ENCODE results near the gene CPE.
A peak's percentile ranks its signal among the peaks of the same experiment; 100 is the strongest.
"Not testable (repeated sequence)": the region's sequence is repeated elsewhere in the genome, so short reads cannot be mapped to it uniquely, and the experiment has no call there.

Gene CPE

GRCh38 chr4:165464376-165464775 is 85.6 kb downstream of the CPE start:
- DNase-seq (ENCODE audit: low read depth in 2 of 2), result no peak

DNA sequence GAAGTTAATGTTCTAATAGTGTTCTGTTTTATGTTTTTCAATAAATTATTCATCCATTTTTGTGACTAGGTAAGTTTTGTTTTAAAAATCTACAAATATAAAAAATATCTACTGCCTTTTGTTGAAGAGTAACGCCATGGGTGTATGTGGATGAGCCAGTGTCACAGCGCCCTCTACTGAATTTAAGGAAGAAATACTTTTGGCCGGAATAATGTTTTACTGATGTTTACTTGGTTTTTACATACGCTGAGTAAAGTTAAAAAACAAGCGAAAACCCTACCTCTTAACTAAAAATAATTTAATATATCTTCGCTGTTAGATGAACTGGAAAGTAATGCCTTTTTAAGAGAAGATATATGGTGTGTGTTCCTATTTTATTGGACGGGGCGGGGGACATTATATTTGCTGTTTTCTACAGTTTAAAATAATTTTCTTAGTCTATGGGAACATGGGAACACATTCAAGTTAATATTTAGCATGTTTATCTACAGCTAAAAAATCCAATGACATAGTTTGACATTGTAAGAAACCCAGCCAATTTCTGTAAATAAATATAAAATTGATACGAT is 86.1 kb downstream of the CPE start:
- DNase-seq (ENCODE audit: low read depth in 2 of 2), result no peak

DNA sequence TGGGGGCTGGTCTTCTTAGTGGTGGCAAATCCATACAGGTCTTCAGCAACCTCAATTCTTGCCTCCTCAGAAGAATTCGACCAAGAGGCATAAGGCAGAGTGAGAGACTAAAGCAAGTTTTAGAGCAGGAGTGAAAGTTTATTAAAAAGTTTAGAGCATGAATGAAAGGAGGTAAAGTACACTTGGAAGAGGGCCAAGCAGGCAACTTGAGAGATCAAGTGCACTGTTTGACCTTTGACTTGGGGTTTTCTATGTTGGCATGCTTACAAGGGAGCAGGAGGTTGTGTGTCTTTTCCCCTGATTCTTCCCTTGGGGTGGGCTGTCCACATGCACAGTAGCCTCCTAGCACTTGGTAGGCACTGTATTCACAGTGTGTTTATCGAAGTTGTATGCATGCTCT is 91.2 kb downstream of the CPE start:
- no peak for DNase-seq (ENCODE audit: low read depth in 2 of 2)

- no peak for DNase-seq (ENCODE audit: low read depth in 2 of 2)
Measured at GRCh38 chr4:165472943-165473676, 94.3 kb downstream of the CPE start.

GRCh38 chr4:165474784-165475705 is 96.2 kb downstream of the CPE start:
- DNase-seq (ENCODE audit: low read depth in 2 of 2), result no peak

DNA sequence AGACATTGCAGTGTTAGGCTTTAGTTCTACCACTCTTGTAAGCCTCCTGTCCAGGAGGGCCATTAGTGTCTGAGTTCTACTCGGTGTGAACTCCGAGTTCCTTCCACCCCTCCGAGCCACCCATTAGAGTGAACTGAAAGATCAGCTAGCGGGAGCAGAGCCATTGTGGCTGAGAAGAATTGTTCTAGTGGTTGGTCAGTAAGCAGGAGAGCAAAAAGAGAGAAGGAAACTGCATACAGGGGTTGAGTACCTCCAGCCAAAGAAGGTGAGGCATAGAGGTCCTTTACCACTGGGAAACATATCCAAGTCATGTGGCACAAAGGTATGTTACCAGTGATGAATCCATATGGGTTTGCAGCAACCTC is 96.9 kb downstream of the CPE start:
- DNase-seq (ENCODE audit: low read depth in 2 of 2), result no peak

- no peak for DNase-seq (ENCODE audit: low read depth in 2 of 2)
Measured at GRCh38 chr4:165476214-165477098, 97.6 kb downstream of the CPE start.

DNA sequence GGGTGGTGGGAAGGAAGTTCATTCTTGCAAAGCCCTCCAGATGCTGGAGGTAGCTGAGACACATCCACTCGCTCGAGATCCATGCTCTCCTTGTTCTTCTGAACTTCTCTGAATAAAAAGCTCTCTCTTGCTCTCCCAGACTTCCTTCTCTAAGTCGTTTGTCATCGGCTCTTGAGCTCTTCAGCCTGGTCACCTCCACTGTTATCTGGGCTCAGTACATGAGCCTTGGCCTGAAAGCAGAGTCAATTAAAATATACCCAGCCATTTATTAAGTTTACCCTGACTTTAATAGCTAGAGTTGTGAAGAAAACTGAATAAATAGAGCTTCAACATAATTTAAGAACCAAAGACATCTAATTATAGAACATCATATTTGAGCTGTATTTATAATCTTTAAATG is 99.0 kb downstream of the CPE start:
- no peak for DNase-seq (ENCODE audit: low read depth in 2 of 2)

DNA sequence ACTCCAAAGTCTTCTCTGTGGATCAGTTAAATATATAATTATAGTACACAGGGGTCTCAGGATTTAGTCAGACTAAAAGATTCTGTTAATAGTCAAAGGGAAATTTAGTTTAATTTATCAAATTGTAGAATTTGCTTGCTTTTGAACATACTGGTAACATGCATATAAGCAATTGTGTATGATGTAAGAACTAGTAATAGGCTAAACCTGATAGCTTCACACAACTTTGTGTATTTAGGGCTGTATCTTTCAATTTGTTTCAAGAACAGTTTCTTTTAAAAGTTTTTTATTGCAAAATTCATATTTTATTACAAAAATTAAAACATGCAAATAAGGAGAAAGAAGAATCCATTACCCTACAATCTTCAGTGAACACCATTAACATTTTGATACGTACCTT is 99.5 kb downstream of the CPE start:
- no peak for DNase-seq (ENCODE audit: low read depth in 2 of 2)

DNA sequence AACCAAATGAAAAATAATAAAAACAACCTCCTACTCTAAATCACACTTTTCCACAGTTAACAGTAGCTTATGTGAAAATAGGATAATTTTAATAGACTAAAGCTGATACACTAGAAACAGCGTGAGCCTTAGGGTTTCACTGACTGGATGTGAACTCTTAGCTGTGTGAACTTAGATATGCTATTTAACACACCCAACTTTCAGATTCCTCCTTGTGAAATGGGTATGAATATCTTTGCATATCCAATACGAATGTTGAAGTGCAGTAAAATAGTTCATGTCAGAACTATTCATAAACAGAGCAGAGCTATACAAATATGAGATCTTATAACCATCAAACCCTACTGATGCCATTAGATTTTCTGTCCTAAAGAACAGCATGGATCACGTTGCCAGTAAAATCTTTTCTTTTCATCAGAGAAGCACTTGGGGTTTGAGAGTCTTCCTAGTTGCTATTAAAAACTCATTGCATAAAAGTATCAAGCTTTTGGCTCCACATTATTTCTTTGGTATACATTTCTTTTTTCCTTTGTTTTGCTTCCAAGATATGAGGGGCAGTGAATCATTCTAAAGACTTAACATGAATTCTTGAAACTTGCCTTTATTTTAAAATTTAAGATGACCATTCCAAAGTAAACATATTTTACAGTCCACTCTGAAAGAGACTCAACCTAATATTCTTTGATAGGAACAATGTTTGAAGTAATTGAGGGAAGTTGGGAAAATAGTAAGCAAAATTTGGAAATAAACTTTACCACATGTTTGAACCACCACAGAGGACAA is 102.4 kb downstream of the CPE start:
- DNase-seq (ENCODE audit: low read depth in 2 of 2), result no peak

DNA sequence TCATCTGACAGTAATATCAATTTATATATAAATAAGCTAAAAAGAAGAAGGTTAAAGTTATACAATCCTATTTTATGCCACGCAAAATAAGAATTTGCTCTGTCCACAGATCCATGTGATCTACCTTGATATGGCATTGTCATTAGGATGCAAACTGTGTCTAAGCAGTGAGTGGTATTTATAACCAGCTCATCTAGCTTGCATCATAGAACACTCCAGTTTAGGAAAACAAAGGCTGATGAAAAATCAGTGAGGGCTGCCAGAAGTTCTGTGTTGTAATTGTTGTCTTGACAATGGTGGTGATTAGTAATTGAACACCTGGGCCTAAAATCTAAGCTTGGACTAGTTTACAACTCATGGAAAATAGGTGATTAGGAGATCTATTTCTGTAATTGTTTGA is 111.0 kb downstream of the CPE start:
- DNase-seq (ENCODE audit: low read depth in 2 of 2), result no peak

- not testable (repeated sequence) for DNase-seq (ENCODE audit: low read depth in 2 of 2)
Measured at GRCh38 chr4:165492583-165492982, 113.8 kb downstream of the CPE start.

GRCh38 chr4:165493359-165493758 is 114.6 kb downstream of the CPE start:
- DNase-seq (ENCODE audit: low read depth in 2 of 2), result peak; percentile 41 to 63

DNA sequence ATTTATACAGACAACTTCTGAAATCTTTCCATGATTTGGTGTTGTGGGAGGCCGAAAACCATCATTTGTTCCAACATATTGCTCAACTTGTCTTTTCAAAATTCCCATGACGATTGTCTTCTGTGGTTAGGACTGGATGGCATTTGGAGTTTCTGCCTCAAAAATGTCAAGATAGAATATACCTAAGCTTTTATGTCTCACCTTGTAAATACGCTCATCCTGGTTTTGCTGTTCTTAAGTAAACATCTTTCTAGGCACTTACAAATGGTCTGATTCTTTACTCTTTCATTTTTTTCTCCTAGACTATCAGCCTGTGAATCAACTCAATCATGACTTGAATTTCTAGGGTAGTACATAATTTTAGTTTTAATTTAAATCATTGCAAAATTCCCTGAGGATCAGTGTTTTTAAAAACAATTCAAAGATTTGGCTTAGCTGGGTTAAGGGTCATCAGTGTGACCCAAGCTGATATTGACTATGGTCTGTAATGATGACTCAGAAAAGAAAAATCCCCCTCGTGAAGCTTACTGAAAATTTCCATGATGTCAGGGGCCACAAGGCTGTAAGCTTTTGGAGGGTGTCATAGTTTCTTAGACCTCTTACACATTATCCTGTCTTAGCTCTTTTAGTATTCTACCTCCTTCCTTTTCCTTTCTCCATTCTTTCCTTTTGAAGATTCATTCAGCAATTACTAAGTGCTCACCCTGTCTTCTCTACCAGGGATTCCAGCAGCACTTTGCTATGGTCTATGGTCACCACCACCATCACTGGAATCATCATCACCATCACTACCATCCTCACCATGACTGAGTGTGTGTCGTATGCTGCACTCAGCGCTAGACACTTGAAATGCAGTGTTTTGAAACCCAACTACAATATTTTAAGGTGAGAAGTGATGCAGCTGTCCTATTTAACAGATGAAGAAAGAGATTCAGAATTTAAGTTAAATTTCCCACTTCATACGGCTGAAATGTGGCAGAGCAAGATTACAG is 124.4 kb downstream of the CPE start:
- DNase-seq (ENCODE audit: low read depth in 2 of 2), result no peak

- DNase-seq (ENCODE audit: low read depth in 2 of 2), result no peak
Measured at GRCh38 chr4:165504184-165504583, 125.4 kb downstream of the CPE start.

DNA sequence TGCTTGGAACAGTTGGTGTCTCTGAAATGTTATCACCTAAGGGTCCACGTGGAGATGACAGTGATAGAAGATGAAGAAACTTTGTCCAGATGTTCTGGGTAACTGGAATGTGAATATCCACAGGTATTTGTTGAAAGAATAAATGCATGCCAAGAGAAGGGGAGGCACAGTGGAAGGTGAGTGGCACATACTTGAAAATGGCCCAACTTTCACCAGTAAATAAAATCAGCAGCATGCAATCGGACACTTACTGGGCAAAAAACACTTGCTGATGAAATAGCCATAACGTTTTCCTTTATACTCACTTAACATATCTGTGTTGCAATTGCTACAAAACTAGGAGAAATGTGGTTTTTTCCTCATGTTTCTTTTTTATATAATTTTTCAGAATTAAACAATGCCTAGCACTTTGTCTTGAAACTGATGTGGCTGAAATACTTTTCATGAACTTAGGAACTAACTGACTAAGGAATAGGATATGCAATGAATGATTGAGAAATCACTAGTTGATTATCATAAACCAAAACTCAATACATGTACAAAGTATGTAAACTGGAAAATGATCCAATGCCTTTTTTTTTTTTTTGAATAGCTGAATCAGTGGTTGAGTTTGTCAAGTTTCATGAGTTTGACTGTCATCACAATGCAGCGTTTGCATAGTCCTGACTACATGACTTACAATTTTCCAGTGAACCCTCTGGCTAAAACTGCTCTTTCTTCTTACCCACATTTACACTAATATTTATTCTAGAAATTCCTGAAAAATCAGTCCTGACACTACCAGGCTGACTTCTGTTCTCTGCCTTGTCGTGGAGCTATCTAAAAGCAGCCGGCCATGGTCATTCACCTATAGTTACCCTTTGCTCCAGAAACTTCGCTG is 127.4 kb downstream of the CPE start:
- DNase-seq (ENCODE audit: low read depth in 2 of 2), result no peak

GRCh38 chr4:165506849-165507248 is 128.0 kb downstream of the CPE start:
- no peak for DNase-seq (ENCODE audit: low read depth in 2 of 2)

- DNase-seq (ENCODE audit: low read depth in 2 of 2), result no peak
Measured at GRCh38 chr4:165507381-165507780, 128.6 kb downstream of the CPE start.

Data from stimulated activated CD4-positive, alpha-beta T cell treated with anti-CD3 and anti-CD28 coated beads, Interleukin-12 subunit alpha, Interleukin-12 subunit beta, amount 100 ng/mL, for 24 hours (primary cell).